ENCODE measurements around the gene MCTP1. TPM values are rescaled to one million over a fixed set of nuclear protein-coding genes. Genes with fewer than 3 reads are reported as not detected.

MCTP1 gene
- total RNA-seq, 4 donors from 2014 or later: 5.7 to 33.5 (median 17.4) TPM

DNA sequence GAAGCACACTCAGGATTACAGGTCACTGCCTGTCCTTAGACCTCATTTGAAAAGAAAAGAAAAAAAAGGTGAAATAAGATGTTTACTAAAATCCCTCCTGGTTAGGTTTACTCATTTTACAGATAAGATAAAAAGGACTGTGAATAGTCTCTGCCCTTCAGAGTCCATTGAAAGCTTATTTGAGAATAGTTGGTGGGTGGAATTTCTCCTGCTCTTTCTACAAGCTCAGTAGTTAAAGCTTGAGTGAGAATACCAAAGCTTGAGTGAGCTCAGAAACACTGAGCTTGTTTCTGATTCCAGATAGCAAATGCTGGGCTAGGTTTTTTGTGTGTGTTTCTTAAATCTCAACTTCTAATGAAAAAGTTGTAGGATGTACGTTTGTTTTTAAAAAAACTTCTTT, 559.8 kb downstream of the MCTP1 start:
- WGBS, 2 donors: 51% methylated on average over 1 of the region's 1 CpG
- no peak overlapping the region for H3K27ac ChIP-seq

DNA sequence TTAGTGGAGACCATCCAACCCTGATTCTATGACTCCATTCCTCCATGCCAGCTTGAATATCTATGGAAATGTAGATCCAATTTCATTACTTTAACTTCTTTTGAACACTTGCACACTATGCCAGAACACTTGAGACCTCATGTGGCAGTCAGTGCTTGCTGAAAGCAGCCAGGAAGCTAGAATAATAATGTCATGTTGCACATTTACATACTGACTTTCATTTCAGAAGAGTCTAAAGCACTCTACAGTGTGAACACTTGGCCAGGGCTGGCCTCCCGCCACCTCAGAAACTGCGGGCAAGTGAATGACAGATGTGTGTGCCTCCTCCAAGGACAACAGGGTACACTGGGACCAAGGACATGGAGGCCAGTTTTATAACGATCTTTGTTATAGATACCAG, 569.1 kb downstream of the MCTP1 start:
- Histone ChIP-seq H3K27me3 (no peaks in the 10 kb centered on the region), H3K36me3 (no peaks in the 10 kb centered on the region), H3K4me3 (replicated peaks in 1 of 3) (no peak overlapping the region), H3K27ac (no peak overlapping the region), H3K4me1 (no peaks in the 10 kb centered on the region), H3K9me3 (no peaks in the 10 kb centered on the region)
- no peak for DNase-seq
- TF ChIP-seq POLR2A (IDR thresholded peaks at IDR 0.05): no peak
- TF ChIP-seq, protein P1, sequence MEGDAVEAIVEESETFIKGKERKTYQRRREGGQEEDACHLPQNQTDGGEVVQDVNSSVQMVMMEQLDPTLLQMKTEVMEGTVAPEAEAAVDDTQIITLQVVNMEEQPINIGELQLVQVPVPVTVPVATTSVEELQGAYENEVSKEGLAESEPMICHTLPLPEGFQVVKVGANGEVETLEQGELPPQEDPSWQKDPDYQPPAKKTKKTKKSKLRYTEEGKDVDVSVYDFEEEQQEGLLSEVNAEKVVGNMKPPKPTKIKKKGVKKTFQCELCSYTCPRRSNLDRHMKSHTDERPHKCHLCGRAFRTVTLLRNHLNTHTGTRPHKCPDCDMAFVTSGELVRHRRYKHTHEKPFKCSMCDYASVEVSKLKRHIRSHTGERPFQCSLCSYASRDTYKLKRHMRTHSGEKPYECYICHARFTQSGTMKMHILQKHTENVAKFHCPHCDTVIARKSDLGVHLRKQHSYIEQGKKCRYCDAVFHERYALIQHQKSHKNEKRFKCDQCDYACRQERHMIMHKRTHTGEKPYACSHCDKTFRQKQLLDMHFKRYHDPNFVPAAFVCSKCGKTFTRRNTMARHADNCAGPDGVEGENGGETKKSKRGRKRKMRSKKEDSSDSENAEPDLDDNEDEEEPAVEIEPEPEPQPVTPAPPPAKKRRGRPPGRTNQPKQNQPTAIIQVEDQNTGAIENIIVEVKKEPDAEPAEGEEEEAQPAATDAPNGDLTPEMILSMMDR (IDR thresholded peaks at IDR 0.05): no peak
- intact Hi-C loops (cut with DNase I): no loop called here
- WGBS, 2 donors: 73% methylated on average over 3 of the region's 3 CpGs

More for the DNA sequence above, 559.8 kb downstream of the MCTP1 start:
- intact Hi-C loops (cut with DNase I): no loop called here
- H3K4me3 ChIP-seq (replicated peaks in 1 of 3): no peak overlapping the region
- no peak for TF ChIP-seq POLR2A (IDR thresholded peaks at IDR 0.05)
- TF ChIP-seq, protein P1 (IDR thresholded peaks at IDR 0.05): no peak
- DNase-seq: no peak
- no peaks in the 10 kb centered on the region for H3K36me3 ChIP-seq
- H3K27me3 ChIP-seq: no peaks in the 10 kb centered on the region
- H3K9me3 ChIP-seq: no peaks in the 10 kb centered on the region
- no peaks in the 10 kb centered on the region for H3K4me1 ChIP-seq

DNA sequence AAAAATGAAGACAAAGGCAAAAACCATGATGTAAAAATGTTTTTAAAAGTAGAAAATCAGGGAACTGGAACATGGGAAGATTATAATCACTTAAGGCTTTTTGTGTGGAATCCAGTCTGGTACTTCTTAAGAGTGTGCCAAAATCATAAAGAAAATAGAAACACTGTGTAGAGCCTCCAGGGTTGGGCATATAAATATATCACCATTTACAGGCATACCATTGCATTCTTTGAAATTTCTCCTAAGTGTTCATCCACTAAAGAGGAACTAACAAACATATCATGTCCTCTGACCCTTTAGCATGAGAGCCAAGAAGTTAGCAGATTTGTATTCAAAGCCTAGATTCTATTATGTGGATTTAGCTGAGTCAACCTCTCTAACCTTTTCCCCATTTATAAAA, 573.1 kb downstream of the MCTP1 start:
- Histone ChIP-seq H3K27ac (no peak overlapping the region), H3K4me1 (no peaks in the 10 kb centered on the region), H3K27me3 (no peaks in the 10 kb centered on the region), H3K4me3 (replicated peaks in 1 of 3) (no peak overlapping the region), H3K36me3 (no peaks in the 10 kb centered on the region), H3K9me3 (no peaks in the 10 kb centered on the region)
- TF ChIP-seq, protein P1 (IDR thresholded peaks at IDR 0.05): no peak
- no peak for TF ChIP-seq POLR2A (IDR thresholded peaks at IDR 0.05)
- no peak for DNase-seq
- intact Hi-C loops (cut with DNase I): no loop called here

DNA sequence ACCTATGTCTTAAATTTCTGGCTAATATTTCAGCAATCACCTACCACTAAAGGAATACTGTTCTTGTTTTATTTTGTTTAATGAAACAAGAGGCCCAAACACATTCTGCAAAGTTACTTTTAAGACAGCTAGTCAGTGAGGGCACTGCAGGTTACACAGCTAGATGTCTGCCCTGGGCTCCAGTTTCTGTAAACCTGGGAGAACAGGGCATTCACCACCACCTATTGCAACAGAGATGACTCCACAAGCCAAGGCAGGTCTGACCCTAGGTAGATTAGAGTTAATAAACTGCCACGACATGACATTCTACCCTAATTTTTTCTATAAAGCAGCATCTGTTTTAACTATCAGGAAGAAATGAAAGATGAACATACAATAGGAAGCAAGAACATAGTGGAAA, 575.6 kb downstream of the MCTP1 start:
- no peaks in the 10 kb centered on the region for H3K36me3 ChIP-seq
- TF ChIP-seq, protein P1 (IDR thresholded peaks at IDR 0.05): no peak
- TF ChIP-seq POLR2A (IDR thresholded peaks at IDR 0.05): no peak
- H3K4me3 ChIP-seq (replicated peaks in 1 of 3): no peak overlapping the region
- DNase-seq: no peak
- H3K27ac ChIP-seq: no peak overlapping the region
- 97% methylated on average over 1 of the region's 1 CpG for WGBS, 2 donors
- intact Hi-C loops (cut with DNase I): no loop called here
- H3K9me3 ChIP-seq: no peaks in the 10 kb centered on the region
- H3K4me1 ChIP-seq: no peaks in the 10 kb centered on the region
- no peaks in the 10 kb centered on the region for H3K27me3 ChIP-seq

DNA sequence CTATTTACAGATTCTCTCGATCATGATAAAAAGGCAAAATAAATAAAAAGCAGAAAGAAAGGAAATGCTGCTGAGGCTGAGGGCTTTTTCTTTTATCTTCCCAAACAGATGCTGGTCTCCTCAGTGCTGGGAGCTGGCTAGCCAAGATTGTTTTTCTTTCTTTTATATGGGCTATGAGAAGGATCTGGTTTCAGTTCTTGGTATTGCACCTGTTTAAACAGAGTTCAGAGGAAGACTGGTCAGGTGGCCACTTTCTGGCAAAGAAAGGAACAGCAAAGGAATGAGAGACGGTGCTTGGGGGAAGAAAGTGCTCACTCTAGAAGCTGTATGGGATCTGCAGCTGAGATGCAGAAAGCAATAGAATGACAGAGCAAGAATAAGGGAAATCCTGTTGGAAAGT, 577.5 kb downstream of the MCTP1 start:
- no peak overlapping the region for H3K4me3 ChIP-seq (replicated peaks in 1 of 3)
- H3K9me3 ChIP-seq: no peaks in the 10 kb centered on the region
- 19 to 22% methylated on average over 2 of the region's 2 CpGs for WGBS, 2 donors
- H3K27ac ChIP-seq: no peak overlapping the region
- no peaks in the 10 kb centered on the region for H3K36me3 ChIP-seq
- intact Hi-C loops (cut with DNase I): no loop called here
- TF ChIP-seq, protein P1 (IDR thresholded peaks at IDR 0.05): no peak
- TF ChIP-seq POLR2A (IDR thresholded peaks at IDR 0.05): no peak
- no peaks in the 10 kb centered on the region for H3K27me3 ChIP-seq
- peak; percentile 7 to 19 for DNase-seq
- H3K4me1 ChIP-seq: no peaks in the 10 kb centered on the region
